GM19438 (cell line): ENCODE data around the gene DMXL1.
"Not testable (repeated sequence)": the region's sequence is repeated elsewhere in the genome, so short reads cannot be mapped to it uniquely, and the experiment has no call there.

Experiments
- ATAC-seq: cut with Tn5 transposase; IDR thresholded peaks from one replicate; pipeline ENCODE4 v1.9.1; 2021; ENCODE audit warnings: low read depth; ENCODE audit not compliant: unreplicated experiment

The DMXL1 gene

DNA sequence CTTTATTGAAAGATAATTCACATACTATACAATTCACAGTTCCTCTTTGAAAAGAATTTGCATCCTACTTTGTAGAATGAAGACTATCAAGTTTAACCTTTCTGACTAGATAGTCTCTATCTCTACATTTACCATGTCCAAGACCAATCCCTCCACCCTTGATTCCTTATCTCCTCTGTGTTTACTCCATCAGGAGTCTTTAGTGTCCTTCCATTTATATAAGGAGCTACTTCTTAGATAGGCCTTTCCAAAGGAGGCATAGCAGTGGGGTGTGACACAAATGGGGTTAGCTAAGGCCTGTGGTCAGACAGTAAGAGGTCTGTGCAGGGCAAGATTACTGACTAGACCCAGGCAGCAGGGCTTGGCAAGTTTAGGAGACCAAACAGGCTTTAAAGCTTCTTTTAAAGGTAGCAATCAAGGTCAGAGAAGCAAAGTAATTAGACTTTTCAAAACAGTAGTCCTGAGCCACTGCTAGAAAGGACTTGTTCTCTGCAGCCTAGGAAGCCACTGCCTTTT is 11.1 kb upstream of the DMXL1 start:
- ATAC-seq: no peak

DNA sequence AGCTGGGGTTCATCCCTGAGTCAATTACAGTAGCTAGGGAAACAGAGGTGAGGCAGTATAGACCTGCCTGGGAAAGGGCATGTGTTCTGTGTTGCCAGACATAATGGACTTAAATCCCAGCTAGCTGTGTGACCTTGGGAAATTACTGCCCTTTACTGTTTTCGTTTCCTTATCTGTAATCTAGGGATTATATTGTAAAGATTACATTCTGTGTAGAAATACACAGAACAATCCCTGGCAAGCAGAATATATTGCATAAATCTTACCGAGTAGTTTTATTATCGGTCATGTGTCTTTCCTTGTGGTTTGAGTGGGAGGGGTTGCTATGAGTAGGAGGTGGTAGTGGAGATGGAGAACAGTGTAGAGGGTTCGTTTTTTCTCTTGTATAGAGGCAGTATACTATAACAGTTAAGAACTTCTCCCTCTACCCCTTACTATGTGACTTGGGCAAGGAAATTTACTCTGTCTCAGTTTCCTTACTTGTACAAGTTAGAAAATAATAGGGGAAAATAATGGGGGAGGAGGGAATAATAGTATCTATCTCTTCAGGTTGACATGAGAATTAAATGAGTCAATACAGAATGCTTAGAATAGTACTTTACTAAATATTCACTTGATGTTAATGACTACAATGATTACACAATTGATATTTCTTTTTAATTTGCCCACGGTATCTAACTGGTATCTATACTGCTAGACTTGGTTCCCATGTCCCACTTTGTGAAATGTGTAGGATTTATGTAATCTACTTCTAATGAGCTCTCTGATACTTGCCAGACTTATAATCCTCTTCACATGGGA is 7.1 kb upstream of the DMXL1 start:
- ATAC-seq: peak; percentile 57

DNA sequence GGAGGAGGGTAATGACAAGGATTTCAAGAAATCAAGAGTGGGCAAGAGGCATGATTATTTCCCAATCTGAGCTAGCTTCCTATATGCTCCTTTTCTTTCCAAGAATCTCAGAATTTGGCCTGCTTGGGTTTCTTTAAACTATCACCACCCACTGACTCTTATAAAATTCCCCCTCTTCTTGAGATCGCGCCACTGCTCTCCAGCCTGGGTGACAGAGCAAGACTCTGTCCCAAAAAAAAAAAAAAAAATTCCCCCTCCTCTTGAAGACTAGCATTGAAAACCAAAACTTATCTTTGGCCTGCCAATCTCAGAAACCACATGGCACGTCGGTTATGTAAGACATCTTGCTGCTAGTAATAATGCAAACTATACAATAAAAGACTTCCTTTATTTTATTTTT is 3.4 kb upstream of the DMXL1 start:
- ATAC-seq: no peak

DNA sequence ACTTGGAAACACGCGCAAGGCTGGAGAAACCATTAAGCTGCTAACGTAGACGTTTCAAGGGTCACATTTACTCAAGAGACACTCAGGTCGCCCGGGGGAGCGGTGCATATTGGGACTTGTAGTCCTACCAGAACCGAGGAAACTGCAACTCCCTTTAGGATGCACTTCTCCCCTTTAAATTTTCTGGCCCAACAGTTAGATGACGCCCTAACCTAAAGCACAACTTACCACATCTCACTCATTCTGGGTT is 384 bp upstream of the DMXL1 start:
- ATAC-seq: peak; percentile 51

DNA sequence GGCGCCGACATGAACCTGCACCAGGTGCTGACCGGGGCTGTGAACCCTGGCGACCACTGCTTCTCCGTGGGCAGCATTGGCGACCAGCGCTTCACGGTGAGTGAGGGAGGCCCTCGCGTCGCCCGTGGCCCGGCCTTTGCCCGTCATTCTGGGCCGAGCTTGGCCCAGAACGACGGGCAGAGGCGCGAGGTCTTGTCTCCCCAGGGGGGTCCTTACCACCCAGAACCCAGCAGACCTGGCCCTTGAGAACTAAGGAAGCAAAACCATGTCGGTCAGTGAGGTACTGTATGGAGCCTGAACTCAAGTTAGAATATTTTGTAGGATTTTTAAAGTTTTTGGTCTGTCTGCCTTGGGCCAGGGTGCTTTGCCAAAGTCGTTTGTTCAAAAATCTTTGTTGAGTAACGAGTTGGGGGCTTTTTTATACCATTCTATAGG is 691 bp downstream of the DMXL1 start:
- ATAC-seq: peak; percentile 2

DNA sequence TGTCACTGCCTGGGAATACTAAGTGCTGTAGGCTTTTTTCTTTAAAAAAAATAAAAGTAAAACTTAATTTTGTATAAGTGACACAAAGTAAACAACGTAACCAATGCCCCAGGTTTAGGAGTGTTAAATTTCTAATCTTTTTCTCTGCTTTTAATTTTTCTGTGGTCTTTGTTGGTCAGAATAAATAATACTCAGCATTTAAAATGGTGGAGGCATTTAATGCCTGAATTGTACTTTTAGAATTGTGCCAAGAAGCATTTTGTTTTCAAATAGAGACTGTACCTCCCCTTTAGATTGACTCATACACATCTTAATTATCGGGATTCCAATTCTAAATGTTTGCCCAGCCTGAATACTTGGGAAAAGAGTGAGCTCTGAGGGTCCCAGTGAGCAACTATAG is 1.6 kb downstream of the DMXL1 start:
- no peak for ATAC-seq

DNA sequence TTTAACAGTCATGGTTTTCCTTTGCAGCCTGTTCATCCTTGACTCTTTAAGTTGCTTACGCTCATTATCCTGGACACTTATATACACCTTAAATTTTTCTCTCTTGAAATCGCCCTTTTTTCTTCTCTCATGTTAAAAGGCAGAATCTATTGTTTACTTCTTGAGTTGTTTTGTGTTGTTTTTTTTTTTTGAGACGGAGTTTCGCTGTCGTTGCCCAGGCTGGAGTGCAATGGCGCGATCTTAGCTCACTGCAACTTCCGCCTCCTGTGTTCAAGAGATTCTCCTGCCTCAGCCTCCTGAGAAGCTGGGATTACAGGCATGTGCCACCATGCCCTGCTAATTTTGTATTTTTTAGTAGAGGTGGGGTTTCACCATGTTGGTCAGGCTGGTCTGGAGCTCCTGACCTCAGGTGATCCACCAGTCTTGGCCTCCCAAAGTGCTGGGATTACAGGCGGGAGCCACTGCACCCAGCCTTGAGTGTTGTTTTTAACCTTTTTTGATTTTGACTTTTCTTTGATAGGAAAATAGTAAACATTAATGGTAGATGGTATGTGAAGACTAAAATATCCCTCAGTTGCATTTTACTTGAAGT is 3.0 kb downstream of the DMXL1 start:
- not testable (repeated sequence) for ATAC-seq

DNA sequence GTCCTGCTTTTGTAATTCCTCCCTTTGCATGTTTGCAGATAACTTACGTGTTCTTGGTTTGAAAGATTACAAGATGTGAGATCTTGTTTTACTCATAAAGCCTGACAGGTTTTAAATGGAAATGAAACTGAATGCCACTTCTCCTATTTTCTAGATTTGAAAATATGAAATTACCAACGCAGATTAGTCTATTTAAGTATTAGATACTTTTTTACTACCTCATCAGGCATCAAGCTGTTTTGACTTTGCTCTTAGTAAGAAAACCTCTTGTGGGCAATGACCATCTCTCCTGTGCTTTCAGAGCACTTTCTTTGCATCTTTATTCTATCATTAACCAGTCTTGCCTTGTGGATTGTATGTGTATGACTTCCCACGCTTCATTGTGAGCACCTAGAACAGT is 3.5 kb downstream of the DMXL1 start:
- ATAC-seq: peak; percentile 13

DNA sequence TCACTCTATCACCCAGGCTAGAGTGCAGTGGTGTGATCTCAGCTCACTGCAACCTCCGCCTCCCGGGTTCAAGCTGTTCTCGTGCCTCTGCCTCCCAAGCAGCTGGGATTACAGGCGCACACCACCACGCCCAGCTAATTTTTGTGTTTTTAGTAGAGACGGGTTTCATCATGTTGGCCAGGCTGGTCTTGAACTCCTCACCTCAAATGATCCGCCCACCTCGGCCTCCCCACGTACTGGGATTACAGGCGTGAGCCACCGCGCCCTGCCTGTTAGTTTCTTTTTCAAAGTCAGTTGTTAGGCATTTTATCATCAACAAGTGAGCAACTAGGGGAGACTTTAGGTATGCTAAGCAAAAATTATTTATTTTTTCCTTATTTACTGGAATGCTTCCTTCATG is 4.4 kb downstream of the DMXL1 start:
- ATAC-seq: not testable (repeated sequence)

DNA sequence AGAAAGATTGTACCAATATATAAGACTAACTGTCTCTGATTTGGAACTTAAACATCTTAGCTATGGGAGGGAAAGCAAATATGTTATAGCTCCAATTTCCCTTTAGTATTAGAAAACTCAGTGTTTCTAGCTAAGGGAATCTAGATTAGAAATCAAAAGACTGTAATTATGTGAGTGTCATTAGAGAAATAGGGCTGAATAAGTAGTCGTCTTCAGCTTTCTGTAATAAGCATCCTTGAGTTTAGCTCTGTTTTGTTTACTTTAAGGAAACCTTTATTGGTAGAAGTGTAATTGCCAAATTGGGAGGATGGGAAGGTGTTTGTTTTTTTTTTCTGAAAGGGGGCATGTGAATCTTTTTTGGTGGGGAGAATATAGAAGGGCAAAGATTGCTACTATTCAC is 5.2 kb downstream of the DMXL1 start:
- ATAC-seq: no peak

DNA sequence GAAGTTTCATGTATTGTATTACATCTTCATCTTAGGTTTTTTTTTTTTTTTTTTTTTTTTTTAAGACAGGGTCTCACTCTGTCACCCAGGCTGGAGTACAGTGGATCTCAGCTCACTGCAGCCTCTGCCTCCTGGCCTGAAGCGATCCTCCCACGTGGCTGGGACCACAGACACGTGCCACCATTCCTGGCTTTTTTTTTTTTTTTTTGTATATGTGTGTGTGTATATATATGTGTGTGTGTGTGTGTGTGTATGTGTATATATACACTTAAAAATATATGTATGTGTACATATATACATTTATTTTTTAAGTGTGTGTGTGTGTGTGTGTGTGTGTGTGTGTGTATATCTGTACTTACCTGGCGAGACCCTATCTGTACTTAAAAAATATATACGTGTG is 6.6 kb downstream of the DMXL1 start:
- ATAC-seq: no peak

DNA sequence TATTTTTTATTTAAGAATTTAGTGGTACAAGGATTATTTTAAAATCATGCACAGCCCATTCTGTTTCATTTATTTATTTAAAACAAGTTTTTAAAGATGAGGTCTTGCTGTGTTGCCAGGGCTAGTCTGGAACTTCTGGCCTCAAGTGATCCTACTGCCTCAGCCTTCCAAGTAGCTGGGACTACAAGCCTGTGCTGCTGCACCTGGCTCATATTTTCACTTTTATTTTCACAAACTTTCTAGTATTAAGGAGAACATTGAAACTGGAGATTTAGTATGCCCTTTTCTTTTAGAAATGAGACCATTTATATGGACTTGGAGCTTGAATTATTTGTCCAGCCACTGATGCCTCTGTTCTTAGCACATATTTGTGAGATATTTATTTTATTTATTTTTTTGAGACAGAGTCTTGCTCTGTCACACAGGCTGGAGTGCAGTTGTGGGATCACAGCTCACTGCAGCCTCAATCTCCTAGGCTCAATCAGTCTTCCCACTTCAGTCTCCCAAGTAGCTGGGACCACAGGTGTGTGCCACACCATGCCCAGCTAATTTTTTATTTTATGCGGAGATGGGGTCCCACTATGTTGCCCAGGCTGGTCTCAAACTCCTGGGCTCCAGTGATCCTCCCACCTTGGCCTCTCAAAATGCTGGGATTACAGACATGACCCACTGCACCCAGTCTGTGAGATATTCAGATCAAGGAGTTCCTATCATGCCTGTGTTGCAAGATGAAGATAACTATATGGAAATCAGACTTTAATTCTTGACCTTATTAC is 7.4 kb downstream of the DMXL1 start:
- no peak for ATAC-seq

DNA sequence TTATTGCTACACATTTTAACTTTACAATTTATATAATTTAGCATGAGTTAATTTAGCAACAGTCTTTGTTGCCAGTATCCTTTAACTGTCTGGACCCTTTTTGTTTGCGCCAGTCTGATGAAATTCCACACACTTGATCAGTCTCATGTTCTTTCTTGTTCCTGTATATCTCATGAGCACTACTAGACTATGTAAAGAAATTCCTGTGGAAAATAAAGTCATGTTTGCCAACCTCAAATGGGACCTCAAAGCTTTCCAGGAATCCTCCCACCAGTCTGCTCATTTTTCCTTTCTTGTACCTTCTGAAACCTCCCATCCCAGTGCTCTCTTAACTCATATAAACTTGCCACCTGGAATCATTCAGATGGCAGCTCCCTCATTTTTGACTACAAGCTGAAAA is 8.0 kb downstream of the DMXL1 start:
- ATAC-seq: no peak

DNA sequence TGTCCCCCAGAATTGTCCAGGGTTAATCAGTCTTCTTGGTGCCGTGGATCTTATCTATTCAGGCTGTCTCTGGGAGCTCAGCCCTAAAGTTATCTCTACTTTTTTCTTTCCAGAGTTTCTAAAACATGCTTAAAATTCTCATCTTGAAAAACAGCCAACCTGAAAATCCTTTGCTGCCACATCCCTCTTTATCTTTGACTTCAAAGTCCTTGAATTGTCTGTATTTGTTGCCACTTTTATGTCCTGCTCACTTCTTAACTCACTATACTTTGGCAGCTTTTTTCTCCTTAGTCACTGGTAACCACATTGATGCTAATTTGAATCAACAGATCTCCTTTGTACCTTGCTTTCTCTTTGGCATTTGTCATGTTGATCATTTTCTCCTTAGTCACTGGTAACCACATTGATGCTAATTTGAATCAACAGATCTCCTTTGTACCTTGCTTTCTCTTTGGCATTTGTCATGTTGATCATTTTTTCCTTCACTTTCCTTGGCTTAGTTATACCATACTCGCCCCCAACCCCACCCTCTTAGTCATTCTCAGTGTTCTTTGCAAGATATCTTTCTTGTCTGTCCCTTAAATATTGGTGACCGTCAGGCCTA is 8.5 kb downstream of the DMXL1 start:
- no peak for ATAC-seq

DNA sequence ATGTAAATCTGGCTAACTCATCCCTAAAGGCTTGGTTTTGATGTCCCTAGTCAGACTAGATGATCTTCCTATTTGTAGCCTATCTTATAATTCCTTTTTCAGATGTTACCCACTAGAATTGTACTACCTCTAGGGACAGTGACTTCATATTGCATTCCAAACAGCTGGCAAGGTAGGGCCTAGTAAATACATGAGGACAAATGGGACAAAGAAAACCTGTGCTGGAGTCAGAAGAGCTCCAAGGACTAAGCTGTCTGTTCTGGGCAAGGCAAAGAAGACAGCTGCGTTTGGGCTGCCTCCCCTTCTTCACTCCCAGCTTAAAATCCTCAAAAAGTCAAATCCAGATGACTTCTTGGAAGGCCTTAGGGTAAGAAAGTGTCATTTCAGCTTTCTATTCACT is 10.0 kb downstream of the DMXL1 start:
- ATAC-seq: no peak

DNA sequence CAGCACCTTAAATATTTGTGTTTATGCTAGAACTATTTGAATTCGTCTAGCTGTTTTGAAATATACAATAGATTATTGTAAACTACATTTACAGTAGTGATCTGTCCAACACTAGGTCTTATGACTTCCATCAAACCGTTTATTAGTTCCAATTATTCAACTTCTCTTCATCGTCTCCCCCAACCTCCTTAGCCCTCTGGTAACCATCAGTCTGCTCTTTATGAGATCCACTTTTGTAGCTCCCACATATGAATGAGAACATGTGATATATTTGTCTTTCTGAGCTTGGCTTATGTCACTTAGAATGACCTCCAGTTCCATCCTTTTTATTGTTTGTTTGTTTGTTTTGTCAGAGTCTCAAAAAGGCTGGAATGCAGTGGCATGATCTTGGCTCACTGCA is 11.8 kb downstream of the DMXL1 start:
- no peak for ATAC-seq

DNA sequence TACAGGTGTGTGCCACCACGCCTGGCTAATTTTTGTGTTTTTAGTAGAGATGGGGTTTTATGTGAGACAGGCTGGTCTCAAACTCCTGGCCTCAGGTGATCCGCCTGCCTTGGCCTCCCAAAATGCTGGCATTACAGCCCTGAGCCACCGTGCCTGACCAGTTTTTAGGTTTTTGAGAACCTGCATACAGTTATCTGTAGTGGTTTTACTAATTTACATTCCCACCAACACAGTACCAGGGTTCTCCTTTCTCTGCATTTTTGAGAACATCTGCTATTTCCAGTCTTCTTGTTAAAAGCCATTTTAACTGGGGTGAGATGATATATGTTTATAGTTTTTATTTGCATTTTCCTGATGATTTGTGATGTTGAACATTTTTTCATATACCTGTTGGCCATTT is 12.8 kb downstream of the DMXL1 start:
- no peak for ATAC-seq

DNA sequence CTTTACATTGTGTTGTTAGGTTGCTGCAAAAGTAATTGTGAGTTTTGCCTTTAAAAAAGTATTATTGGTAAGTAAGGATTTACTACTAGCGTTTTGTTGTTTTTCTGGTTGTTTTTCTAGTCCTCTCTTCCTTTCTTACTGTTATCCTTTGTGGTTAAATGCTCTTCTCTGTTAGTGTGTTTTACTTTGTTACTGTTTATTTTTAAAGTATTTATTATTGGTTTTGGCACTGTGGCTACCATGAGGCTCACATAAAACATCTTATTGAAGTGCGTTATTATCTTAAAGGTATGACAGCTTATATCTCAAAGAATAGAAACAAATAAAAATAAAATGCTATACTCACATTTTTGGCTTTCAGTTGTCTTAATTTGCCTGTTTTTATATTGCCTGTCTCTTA is 17.6 kb downstream of the DMXL1 start:
- ATAC-seq: no peak

DNA sequence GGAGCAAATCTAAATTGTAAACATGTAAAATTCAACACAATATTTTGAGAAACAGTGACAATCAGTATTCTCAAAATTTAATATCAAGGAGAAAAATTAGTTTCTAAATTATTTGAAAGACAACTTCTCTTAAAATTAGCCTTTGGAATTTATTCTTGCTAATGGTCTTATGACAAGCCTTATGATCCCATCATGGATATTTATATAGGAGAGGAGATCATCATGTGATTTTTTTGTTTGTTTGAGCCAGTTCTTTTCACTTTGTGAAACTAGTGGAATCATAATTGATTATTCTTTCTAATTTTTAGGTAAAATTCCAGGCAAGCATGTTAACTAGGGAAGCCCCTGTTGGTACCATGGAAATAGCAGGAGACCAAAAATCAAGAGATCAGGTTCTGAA is 24.7 kb downstream of the DMXL1 start:
- no peak for ATAC-seq

DNA sequence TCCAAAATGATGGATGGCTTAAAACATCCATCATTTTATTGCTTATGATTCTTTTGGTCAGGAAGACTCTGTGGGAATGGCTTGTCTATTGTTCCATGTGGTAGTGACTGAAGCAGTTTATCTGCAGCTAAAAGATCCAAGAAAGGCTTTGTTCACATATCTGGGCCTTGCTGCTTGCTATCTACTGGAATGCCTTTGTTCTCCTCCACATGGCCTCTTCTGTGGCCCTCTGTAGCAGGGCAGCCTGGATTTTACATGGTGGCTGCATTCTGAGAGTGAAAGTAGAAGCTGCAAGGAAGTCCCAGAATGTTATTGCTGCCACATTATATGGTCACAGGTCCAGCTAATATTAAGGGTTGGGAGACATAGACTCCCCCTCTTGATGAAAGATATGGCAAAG is 35.1 kb downstream of the DMXL1 start:
- no peak for ATAC-seq

DNA sequence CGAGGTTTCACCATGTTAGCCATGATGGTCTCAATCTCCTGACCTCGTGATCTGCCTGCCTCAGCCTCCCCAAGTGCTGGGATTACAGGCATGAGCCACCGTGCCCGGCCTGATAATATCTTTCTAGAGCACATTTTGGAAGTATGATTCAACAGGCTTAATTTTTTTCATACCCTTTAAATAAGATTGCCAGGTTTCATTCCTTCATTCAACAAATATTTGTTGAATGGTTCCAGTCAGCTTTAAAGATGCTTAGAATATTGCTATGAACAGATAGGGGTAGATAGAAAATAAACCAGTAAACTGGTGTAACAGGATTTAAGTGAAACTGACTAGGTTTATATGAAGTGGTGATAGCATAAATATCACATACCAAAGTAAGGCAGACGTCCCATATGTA is 41.3 kb downstream of the DMXL1 start:
- no peak for ATAC-seq
